Stimulated activated CD8-positive, alpha-beta memory T cell treated with anti-CD3 and anti-CD28 coated beads, Interleukin-12 subunit alpha, Interleukin-12 subunit beta, amount 100 ng/mL, for 1 hour (primary cell): ENCODE results near the gene NHEJ1.

ENCODE experiments used
- DNase-seq: peaks from one replicate; pipeline ENCODE4 v3.0.0-alpha.2; 2020; ENCODE audit warnings: low read depth

Gene NHEJ1

DNA sequence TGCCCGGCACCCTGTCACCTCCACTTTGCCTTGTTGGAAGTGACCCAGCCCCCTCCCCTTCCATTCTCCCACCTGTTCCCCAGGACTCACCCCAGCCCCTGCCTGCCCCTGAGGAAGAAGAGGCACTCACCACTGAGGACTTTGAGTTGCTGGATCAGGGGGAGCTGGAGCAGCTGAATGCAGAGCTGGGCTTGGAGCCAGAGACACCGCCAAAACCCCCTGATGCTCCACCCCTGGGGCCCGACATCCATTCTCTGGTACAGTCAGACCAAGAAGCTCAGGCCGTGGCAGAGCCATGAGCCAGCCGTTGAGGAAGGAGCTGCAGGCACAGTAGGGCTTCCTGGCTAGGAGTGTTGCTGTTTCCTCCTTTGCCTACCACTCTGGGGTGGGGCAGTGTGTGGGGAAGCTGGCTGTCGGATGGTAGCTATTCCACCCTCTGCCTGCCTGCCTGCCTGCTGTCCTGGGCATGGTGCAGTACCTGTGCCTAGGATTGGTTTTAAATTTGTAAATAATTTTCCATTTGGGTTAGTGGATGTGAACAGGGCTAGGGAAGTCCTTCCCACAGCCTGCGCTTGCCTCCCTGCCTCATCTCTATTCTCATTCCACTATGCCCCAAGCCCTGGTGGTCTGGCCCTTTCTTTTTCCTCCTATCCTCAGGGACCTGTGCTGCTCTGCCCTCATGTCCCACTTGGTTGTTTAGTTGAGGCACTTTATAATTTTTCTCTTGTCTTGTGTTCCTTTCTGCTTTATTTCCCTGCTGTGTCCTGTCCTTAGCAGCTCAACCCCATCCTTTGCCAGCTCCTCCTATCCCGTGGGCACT is 21.9 kb upstream of the NHEJ1 start:
- DNase-seq, result no peak

DNA sequence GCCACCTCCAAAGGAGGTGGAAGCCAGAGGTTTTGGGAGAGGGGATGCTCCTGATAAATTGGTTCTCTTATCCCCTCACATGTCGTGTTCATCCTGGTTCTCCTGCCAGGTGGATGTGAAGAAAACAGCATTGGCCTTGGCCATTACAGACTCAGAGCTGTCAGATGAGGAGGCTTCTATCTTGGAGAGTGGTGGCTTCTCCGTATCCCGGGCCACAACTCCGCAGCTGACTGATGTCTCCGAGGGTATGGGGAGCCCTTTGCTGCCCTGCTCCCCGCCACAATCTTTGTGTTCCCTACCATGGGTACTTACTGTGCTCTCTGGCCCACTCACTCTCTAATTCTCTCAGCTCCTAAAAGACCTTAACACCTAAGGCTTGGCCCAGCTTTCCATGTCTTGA is 20.9 kb upstream of the NHEJ1 start:
- DNase-seq, result no peak

DNA sequence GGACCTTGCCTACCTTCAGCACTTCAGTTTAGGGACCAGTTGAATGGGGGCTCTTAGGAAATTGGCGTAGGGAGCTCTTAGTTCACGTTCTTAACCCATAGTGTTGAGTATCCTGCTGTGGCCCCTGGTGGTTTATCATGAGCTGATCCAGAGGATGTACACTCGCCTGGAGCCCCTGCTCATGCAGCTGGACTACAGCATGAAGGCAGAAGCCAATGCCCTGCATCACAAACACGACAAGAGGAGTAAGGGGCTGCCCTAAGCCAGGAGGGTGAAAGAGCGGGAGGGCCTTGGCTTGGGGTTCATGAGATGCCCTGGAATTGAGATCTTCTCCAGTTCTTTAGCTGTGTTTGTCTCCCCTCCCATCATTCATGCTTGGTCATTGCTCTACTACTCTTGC is 20.3 kb upstream of the NHEJ1 start:
- no peak for DNase-seq

DNA sequence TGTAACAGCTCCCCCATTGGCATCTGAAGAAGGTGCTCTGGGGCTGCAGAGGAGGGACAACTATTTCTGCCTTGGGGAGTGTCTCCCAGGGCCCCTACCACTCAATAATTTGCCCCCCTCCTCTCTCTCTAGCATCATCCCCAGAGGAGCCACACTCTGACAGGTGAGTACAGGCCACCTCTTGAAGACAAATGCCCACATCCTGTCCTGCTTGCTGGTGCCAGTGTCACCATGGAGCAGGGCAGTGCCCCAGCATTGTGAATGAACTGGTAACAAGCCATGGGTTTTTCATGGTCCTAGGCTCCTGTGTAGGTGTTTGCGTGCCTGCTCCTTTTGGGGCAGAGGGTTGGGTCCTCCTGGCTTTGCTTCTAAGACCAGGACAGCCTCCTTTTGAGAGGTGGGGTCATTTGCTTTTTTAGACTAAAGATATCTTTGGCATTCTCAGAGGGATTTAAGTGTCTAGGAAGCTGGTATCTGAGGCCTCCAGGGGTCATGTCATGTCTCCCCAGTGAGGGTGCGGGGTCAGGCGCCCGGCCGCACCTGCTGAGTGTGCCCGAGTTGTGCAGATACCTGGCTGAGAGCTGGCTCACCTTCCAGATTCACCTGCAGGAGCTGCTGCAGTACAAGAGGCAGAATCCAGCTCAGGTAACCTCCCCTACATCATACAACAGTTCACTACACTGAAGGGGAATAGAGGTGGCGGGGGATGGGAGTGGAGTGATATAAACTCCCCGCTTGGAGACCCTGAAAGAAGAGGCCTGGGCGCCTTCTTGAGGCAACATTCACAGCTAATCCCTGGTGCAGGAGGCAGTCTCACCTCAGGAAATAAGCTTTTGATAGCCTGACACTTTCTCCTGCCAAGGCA is 19.2 kb upstream of the NHEJ1 start:
- DNase-seq, result no peak

DNA sequence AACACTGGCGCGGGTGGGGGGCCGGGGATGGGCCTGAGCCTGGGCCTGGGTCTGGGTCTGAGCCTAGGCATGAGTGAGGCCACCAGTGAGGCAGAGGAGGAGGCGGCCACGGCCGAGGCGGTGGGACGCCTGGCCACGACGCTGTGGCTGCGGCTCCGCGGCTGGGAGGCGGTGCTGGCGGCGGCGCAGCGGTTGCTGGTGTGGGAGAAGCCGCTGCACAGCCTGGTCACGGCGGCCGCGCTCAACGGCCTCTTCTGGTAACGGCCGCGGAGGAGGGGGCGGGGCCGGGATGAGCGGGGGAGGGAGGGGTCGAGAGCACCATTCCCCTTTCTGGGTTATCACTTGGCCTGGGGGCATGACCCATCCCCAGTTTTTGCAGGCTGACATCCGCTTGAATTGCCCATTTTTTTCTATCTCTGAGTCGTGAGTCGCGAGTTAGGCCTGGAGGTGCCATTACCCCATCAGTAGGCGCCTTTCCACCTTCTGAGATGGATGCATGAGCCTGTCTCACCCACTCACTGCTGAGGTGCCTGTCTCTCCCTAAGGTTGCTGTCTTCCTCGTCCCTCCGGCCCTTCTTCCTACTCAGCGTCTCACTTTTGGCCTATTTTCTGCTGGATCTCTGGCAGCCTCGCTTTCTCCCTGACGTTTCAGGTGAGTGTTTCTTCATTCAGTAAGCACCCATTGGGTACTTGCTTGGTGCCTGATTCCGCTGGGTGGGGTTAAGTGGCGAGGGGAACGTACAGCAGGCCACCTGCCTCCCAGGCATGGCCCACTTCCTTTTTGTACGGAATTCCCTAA is 18.0 kb upstream of the NHEJ1 start:
- no peak for DNase-seq

DNA sequence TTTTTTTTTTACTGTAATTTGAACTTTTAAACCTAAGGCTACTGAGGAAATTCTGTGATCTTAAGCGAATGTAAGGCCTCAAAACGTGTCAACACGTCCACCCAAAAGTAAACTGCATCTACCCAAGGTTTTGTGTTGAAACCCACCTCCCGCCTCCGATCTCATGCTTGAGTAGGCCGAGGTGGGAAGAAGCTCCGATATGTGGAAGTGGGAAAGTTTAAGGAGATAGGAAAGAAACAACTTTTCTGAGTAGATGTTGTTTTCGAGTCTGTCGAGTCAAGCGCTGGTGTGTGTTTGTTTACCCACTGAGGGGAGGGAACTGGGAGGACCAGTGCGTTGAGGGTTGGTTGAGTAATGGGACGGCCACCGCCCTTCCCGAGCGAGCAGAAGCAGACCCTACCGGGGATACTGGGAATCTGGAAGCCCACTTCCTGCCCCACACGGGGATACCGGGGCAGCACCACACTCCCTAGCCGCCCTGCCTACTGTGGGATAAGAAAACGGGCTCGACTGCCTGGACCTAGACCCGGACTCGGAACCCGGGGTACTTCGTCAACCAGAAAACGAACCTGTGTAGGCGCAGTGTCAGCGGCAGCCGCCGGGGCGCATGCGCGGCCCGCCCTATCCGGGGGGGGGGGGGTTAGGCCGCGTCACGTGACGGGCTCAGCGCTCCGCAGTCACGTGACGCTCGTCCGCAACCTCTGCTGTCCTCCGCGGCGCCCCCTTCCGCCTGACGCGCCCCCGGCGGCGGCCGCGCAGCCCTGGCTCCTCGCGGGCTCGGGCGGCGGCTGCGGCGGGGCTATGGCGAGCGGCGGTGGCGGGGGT is 17.1 kb upstream of the NHEJ1 start, which contains the start of gene RETREG2:
RETREG2 (plus strand) TSS at position 724 of the 825 bp plus-strand sequence; CDS start at position 802, 78 bp downstream.
- DNase-seq, result peak; percentile 66

DNA sequence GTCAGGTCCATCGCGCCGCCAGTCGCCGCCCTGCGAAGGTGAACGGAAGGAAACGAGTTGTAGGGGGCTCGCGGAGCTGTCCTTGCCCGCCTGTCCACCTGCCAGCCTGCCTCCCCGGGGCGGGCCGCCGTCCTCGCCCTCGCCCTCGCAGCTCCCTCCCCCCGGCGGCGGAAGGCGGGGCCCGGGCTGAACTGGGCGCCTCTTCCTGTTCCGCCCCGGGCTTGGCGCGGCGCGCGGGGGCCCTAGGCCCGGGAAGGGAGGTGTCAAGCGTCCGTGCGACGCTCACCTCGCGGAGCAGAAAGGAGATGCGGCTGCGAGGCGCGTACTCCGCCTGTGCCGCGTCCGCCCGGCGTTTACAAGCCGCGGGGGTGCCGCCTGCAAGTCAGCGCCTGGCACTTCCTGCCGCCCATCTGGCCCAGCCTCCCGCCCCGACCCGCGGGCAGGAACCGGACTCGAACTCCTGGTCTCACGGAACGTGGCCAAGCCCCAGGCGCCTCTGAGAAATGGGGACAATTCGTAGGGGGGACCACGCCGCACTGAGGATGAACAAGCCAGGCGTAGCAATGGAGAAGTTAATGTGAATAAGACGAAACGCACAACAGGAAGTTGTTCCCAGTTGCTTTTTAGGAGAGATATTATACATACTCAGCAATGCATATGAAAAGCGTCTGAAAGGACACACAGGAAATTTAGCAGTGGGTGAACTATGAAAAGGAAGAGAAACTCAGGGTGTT is 16.4 kb upstream of the NHEJ1 start, which contains the start of gene CNPPD1:
CNPPD1 (minus strand) TSS at position 108 of the 734 bp plus-strand sequence; CDS start at position 11, 97 bp downstream.
- DNase-seq, result peak; percentile 76

DNA sequence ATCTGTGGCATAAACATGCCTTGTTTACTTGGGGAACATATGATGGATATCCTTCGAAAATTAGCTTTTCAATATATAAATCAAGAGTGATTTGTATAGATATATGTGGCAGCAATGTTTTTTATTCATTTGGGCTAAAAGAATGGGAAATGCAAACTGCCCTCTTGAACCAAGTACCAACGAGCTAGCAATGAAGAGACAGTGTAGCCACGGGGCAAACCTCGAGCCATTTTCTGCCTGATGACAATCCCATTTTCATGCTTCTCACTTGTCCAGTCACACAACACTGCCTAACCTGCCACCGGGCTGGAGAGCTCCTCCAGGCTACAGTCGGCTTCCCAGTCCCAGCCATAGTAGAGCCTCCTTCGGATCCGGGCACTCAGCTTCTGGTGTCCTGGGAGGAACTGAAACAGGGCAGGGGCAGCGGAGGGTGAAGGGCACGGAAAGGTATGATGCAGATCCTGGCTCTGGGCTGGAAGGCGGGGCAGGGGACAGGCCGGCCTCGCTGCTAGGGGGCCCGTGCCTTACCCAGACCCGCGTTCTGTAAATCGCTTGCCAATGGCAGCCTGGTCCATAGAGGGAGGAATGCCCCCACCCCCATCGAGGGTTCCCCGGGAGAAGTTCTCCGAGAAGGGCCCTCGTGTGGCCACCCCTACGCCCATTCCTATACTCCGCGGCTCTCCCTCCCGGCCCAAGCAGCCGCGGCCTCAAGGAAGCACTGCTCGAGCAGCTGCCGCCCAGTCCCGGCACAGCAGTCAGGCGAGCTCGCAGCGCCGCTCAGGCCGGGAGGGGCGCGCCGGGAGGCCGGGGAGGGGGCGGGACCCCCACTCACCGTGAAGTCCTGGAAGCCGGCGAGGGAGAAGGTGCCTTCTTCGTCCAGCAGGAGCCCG is 15.6 kb upstream of the NHEJ1 start:
- DNase-seq, result peak; percentile 8

DNA sequence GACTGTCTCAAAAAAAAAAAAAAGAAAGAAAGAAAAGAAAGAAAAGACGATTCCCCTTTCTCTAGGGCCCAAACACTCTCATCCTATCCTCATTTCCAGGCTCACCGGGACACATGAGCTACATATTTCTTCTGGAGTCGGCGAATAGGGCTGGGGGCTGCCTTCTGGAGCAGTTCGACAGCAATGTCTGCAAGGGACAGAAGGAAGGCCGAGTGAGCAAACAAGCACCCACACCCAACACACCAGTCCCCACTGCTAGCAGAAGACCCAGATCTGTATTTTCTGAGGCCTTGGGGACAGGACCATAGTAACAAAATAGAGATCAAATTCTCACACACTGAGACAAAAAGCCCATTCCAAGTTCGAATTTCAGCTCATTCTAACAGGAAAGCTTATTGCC is 14.9 kb upstream of the NHEJ1 start:
- DNase-seq, result no peak

DNA sequence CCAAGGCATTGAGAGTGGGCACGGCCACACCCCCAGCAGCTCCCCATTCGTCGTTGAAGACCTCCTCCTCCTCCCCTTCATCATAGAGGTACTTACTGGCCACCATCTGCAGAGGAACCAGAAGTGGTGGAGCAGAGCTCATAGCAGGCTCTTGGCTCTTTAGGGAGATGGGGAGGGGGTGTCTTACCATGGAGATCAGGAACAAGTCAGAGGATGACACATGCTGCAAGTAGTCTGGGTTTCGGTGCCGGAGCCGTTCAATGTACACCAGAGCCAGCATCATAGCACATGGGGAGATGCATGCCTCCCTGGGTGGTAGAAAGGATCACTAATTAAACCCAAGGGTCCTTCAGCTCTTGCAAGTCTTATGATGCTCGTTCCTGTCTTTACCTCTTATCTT is 14.2 kb upstream of the NHEJ1 start:
- no peak for DNase-seq

DNA sequence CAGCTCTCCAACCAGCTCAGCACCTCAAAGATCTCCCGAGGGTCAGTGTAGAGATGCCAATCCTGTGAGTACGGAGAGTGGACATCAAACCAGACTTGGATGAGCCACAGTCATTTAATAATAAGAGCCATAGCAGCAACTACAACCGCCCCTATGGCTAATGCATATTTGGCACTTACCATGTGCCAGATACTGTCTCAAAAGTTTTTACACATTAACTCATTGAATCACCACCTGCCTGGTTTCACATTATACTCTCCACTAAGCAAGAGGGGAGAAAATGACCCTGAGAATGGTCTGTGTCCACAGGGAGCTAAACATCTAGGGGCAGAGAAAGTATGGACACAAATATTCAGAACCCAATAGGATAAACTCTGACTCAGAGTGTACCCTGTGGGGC is 13.5 kb upstream of the NHEJ1 start:
- DNase-seq, result no peak

DNA sequence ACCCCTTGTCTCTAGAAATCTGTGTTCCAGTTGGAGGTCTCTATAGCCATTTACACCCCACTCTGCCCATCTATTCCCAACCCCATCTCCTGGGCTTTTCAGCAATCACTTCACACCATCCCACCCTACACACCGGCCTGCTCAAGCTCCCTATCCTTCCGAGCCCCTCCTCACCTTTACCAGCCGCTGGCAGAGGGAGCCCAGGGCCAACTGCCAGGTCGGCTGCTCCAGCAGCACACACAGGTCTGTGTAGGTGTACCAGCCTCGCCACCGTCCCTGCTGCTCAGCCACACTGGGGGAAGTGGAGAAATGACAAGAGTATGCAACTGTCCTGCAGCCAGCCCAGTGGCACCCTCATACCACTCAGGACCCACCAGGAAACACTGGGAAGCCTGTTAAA is 12.6 kb upstream of the NHEJ1 start:
- DNase-seq, result no peak

DNA sequence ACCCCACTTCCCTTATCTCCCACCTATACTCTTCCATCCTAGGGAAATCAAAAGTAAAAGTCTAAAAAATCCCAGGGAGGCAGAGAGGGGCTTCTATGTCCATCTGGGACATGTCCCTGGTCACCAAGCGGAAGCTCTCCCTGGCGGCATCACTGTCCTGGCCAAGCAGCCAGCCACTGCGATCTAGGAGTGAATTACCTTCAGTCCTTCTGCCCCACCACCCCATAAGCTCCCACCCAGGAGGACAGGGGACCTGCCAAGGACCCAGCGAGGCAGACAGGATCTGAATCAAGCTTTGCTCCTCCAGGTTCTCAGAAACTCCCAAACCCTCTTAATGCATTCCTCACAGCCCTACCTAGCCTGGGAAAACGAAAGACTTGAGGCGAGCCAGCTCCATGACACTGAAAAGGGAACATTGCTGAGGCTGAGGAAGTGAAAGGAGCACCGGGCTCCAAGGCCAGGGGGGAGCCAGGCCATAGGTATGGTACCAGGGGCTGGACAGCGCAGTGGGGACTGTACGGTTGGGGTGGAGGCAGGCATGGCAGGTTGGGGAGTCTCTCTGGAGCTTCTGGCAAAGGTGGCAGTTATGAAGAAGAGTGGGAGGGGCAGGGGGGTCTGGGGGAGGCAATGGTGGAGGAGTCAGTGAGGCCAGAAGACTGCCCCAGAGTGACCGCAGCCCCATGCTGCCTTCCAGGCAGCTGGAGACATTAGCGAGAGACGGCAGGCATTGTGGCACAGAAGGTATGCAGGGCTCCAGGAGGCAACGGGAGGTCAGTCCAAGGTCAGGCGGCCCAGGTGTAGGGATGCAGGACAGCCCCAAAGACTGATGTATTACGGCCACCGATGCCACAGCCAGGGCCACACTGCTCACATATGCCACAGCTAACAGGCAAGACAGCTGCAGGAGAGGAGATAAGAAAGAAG is 11.9 kb upstream of the NHEJ1 start:
- no peak for DNase-seq

DNA sequence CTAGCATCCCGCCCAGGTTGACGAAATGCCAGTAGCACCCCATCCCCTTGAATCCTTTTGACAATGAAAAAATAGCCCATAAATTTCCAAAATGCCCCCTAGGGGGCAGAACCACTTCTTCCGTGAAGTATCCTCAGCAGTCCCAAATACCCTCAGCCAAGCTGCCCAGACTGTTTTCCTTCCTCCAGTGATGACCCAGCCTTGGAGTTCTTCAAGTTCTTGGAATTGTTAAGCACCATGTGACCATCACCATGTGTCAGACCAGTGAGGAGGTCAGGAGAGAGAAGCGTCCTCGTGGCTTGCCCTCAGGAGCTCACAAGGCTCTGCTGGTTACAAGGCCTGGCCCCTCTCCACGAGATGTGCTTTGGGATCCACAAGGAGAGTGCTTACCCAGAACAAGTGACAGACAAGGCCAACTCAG is 10.6 kb upstream of the NHEJ1 start:
- peak; percentile 26 for DNase-seq

DNA sequence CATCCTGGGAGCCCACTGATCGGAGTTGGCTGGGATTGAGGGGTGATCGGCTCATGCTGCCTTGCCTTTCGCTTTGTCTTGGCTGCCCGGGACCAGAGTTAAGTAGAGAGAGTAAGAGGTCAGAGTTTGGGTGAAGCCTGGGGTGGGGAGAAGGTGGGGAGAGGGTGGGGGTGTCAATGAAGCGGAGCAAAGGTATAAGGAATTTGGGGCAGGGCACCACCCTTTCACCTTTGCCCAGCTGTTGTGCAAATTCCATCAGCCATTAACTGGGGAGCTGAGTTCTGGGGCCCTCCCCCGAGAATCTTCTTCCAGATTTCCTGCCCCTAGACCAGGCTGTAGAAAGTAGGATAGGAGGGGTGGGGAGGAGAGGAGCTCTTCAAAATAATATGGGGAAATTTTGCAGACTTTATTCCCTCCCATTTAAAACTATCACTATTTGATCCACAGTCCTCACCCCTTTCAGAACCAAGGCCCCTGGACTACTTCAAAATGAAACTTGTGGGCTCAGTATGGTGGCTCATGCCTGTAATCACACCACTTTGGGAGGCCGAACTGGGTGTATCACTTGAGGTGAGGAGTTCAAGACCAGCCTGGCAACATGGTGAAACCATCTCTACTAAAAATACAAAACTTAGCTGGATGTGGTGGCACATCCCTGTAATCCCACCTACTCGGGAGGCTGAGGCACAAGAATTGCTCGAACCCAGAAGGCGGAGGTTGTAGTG is 9.5 kb upstream of the NHEJ1 start, which contains the start of gene SLC23A3:
SLC23A3 (minus strand) TSS at position 100 of the 725 bp plus-strand sequence; CDS start at position 55, 45 bp downstream.
- no peak for DNase-seq

DNA sequence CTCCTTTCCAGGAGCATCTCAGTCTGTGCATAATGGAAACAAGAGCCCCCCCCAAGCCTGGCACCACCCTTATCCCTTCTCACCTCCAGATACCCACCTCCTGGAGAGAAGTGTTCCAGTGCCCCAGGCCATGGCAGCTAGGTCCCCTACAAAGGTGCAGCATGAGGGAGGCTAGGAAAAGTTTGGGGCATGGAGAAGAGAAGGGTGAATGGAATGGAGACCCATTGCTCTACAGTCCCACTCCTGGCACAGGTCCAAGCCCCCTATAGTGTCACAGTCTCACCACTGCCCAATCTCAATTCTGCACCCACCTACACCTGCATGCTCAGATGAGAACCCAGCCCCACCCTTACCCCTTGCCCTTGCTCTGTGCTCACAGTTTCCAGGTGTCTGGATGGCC is 8.3 kb upstream of the NHEJ1 start:
- DNase-seq, result no peak

DNA sequence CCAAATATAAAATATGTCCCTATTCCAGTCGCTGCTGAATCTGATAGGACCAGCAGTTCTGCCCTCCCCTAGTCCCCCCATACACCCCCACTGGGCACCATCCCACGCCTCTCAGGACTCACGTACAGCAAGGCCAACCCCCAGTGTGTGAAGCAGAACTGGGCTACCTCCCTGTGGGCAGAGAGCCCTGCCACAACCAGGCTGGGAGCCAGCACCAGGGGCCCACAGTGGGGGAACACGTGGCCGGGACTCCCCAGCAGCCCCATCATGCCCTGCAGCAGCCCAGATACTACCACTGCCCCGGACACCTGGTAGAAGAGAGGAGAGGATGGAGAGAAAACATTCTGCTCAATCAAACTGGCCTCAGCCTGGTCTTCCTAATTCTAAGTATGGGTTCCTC is 7.9 kb upstream of the NHEJ1 start:
- no peak for DNase-seq

DNA sequence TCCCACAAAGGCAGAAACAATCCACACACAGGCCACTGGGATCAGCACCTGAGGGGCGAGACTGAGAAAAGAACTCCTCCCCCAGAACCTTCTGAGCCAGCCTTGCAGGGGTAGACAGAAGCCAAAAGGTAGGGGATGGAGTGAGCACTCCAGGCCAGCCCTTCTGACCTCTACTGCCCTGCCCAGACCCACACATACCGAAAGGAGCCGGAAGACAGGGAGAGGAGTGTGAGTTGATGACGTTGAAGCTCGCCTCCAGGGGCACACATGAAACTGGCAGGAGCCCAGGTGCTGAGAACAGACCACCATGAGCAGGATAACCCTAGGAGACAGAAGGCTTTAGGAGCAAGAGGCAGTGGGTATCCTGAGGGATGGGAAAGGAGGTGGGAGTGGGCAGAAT is 7.4 kb upstream of the NHEJ1 start:
- no peak for DNase-seq
